ENCODE results near the gene EPN2. TPM values are rescaled to one million over a fixed set of nuclear protein-coding genes. Genes with fewer than 3 reads are reported as not detected.
"Not testable (repeated sequence)": the region's sequence is repeated elsewhere in the genome, so short reads cannot be mapped to it uniquely, and the experiment has no call there.

The EPN2 gene
- 19.4 and 25.0 TPM in 2 replicates for total RNA-seq (2014; rRNA removed; shearing (Covaris generic))
- 23.4 and 526 TPM in 2 replicates for polyA plus RNA-seq (2014; cell fraction: nucleus; rRNA removed)

GRCh38 chr17:19237139-19237388 is at the start of gene EPN2:
EPN2 (plus strand) TSS chr17:19237366; CDS start chr17:19283120, 45,754 bp downstream.
- DNase-seq (ENCODE audit: extremely low read depth, low read depth): peak; percentile 39

- DNase-seq (ENCODE audit: extremely low read depth, low read depth): not testable (repeated sequence)
These were observed 49.0 kb upstream of the EPN2 start for GRCh38 chr17:19187883-19188869.

GRCh38 chr17:19188870-19189708 is 48.1 kb upstream of the EPN2 start:
- not testable (repeated sequence) for DNase-seq (ENCODE audit: extremely low read depth, low read depth)

- DNase-seq (ENCODE audit: extremely low read depth, low read depth): not testable (repeated sequence)
These were observed 47.3 kb upstream of the EPN2 start for GRCh38 chr17:19189781-19190405.

GRCh38 chr17:19196382-19197204 is 40.6 kb upstream of the EPN2 start:
- not testable (repeated sequence) for DNase-seq (ENCODE audit: extremely low read depth, low read depth)

GRCh38 chr17:19202448-19202847 is 34.7 kb upstream of the EPN2 start:
- DNase-seq (ENCODE audit: extremely low read depth, low read depth): not testable (repeated sequence)

GRCh38 chr17:19203429-19203828 is 33.7 kb upstream of the EPN2 start:
- not testable (repeated sequence) for DNase-seq (ENCODE audit: extremely low read depth, low read depth)

- not testable (repeated sequence) for DNase-seq (ENCODE audit: extremely low read depth, low read depth)
These were observed 21.9 kb upstream of the EPN2 start for GRCh38 chr17:19215074-19215860.

- DNase-seq (ENCODE audit: extremely low read depth, low read depth): not testable (repeated sequence)
These were observed 20.8 kb upstream of the EPN2 start for GRCh38 chr17:19216148-19216926.

- DNase-seq (ENCODE audit: extremely low read depth, low read depth): not testable (repeated sequence)
These were observed 18.3 kb upstream of the EPN2 start for GRCh38 chr17:19218914-19219313.

- DNase-seq (ENCODE audit: extremely low read depth, low read depth): not testable (repeated sequence)
These were observed 17.8 kb upstream of the EPN2 start for GRCh38 chr17:19219384-19219783.

- DNase-seq (ENCODE audit: extremely low read depth, low read depth): not testable (repeated sequence)
These were observed 17.0 kb upstream of the EPN2 start for GRCh38 chr17:19220195-19220594.

GRCh38 chr17:19226610-19227588 is 10.3 kb upstream of the EPN2 start:
- DNase-seq (ENCODE audit: extremely low read depth, low read depth): not testable (repeated sequence)

- DNase-seq (ENCODE audit: extremely low read depth, low read depth): not testable (repeated sequence)
These were observed 2.5 kb upstream of the EPN2 start for GRCh38 chr17:19234676-19235075.

- not testable (repeated sequence) for DNase-seq (ENCODE audit: extremely low read depth, low read depth)
These were observed 621 bp upstream of the EPN2 start for GRCh38 chr17:19236351-19237138.

Data from NCI-H460 (cell line).